Effector CD4-positive, alpha-beta T cell (primary cell): Measurements from ENCODE around the gene SPP1.

Source experiments
- DNase-seq: peaks from one replicate; pipeline ENCODE4 v3.0.0-alpha.2; 2020

The SPP1 gene

GRCh38 chr4:88027611-88028608, 52.4 kb downstream of the SPP1 start:
- no peak for DNase-seq

- DNase-seq: no peak
Measured at GRCh38 chr4:88028946-88029345, 53.4 kb downstream of the SPP1 start.

- no peak for DNase-seq
Measured at GRCh38 chr4:88029556-88029955, 54.0 kb downstream of the SPP1 start.

- DNase-seq: no peak
Measured at GRCh38 chr4:88030565-88031310, 55.2 kb downstream of the SPP1 start.
